Uterus (tissue), 4 donors: ENCODE results near the gene SKAP1. TPM values are rescaled to one million over a fixed set of nuclear protein-coding genes. Genes with fewer than 3 reads are reported as not detected.

Source experiments
- DNase-seq, 2 donors: peaks; one replicate each; pipeline ENCODE4 v3.0.0-alpha.2; 2019 to 2020
- H3K27ac ChIP-seq, 2 donors: fragments of 200-600 bp; sonication (generic); 1 replicate in 1 of 2; 2 replicates in 1 of 2; pipeline ENCODE4 v1.5.1; 2016 to 2018
- H3K27me3 ChIP-seq, 2 donors: fragments of 200-600 bp; sonication (generic); one replicate each; pipeline ENCODE4 v1.5.1; 2018 to 2019; ENCODE audit warnings: control low read depth in 1 of 2
- H3K36me3 ChIP-seq, 2 donors: fragments of 200-600 bp; sonication (generic); one replicate each; pipeline ENCODE4 v1.5.1; 2019; ENCODE audit warnings: control low read depth in 1 of 2
- H3K4me1 ChIP-seq, 2 donors: fragments of 200-600 bp; sonication (generic); one replicate each; pipeline ENCODE4 v1.5.1; 2018 to 2019; ENCODE audit warnings: control low read depth in 1 of 2
- H3K4me3 ChIP-seq, 2 donors: fragments of 200-600 bp; sonication (generic); 1 replicate in 1 of 2; 2 replicates in 1 of 2; pipeline ENCODE4 v1.5.1; 2018 to 2019; ENCODE audit warnings: mild to moderate bottlenecking in 1 of 2
- H3K9me3 ChIP-seq, 2 donors: fragments of 200-600 bp; sonication (generic); one replicate each; pipeline ENCODE4 v1.5.1; 2019; ENCODE audit warnings: control low read depth in 1 of 2
- CTCF ChIP-seq, 4 experiments: fragments of 200-600 bp in 2 of 4; fragments of 450-650 bp in 2 of 4; sonication (generic) in 2 of 4; IDR thresholded peaks; one replicate each; pipeline ENCODE4 v1.5.1; 2016 to 2019; ENCODE audit warnings: antibody characterized with exemption in 4 of 4, mild to moderate bottlenecking in 2 of 4, moderate library complexity in 1 of 4
- POLR2A ChIP-seq, 2 donors: fragments of 450-650 bp; IDR thresholded peaks; one replicate each; pipeline ENCODE4 v1.6.1; 2016; ENCODE audit warnings: antibody characterized with exemption in 2 of 2, mild to moderate bottlenecking in 1 of 2, moderate library complexity in 1 of 2
- intact Hi-C: fragments of 100-400 bp; cut with DNase I; formaldehyde crosslinking; loops from one replicate; pipeline ENCODE4 v1.15.1; 2023; ENCODE audit warnings: low total_unique reads
- total RNA-seq, 4 donors: library from RNA; depleted of rRNA in 3 of 4; stranded (reverse); fragments of >200 nt in 3 of 4; gene quantifications; one replicate each; pipeline versions ENCODE4 v1.1.0 to v1.2.4, GENCODE V29; 2014 to 2023
- donor health status: DM: yes; HTN: yes; CAD: no.

Gene SKAP1
- total RNA-seq, 4 donors from 2014 or later: 0.51 to 2.4 (median 1.9) TPM; not detected in 1

GRCh38 chr17:48328457-48328856, 101.6 kb downstream of the SKAP1 start:
- no peak overlapping the region for H3K27ac ChIP-seq
- H3K36me3 ChIP-seq: no peaks in the 10 kb centered on the region
- no peak for DNase-seq
- H3K27me3 ChIP-seq: peaks cover 0 to 16% of the 10 kb centered on the region in 2 donors
- no peak for TF ChIP-seq CTCF (IDR thresholded peaks at IDR 0.05)
- TF ChIP-seq POLR2A (IDR thresholded peaks at IDR 0.05): no peak
- no peak overlapping the region for H3K4me3 ChIP-seq
- H3K9me3 ChIP-seq: no peaks in the 10 kb centered on the region
- intact Hi-C loops: no loop called here
- no peaks in the 10 kb centered on the region for H3K4me1 ChIP-seq

- intact Hi-C loops: no loop called here
- H3K9me3 ChIP-seq: no peaks in the 10 kb centered on the region
- peaks cover 0 to 10% of the 10 kb centered on the region in 2 donors for H3K27me3 ChIP-seq
- H3K4me1 ChIP-seq: no peaks in the 10 kb centered on the region
- no peak overlapping the region for H3K27ac ChIP-seq
- DNase-seq: no peak
- H3K4me3 ChIP-seq: no peak overlapping the region
- H3K36me3 ChIP-seq: no peaks in the 10 kb centered on the region
- TF ChIP-seq POLR2A (IDR thresholded peaks at IDR 0.05) (no peak), CTCF (IDR thresholded peaks at IDR 0.05) (no peak)
These were observed 103.7 kb downstream of the SKAP1 start for GRCh38 chr17:48326310-48326709.

- H3K4me1 ChIP-seq: no peaks in the 10 kb centered on the region
- intact Hi-C loops: no loop called here
- H3K27ac ChIP-seq: no peak overlapping the region
- TF ChIP-seq CTCF (IDR thresholded peaks at IDR 0.05) (no peak), POLR2A (IDR thresholded peaks at IDR 0.05) (no peak)
- H3K4me3 ChIP-seq: no peak overlapping the region
- H3K36me3 ChIP-seq: no peaks in the 10 kb centered on the region
- H3K9me3 ChIP-seq: no peaks in the 10 kb centered on the region
- H3K27me3 ChIP-seq: no peaks in the 10 kb centered on the region
- no peak for DNase-seq
These were observed 108.0 kb downstream of the SKAP1 start for GRCh38 chr17:48322060-48322459.

- intact Hi-C loops: no loop called here
These were observed 112.3 kb downstream of the SKAP1 start for GRCh38 chr17:48317732-48318131.

GRCh38 chr17:48314716-48315115, 115.3 kb downstream of the SKAP1 start:
- intact Hi-C loops: no loop called here
- no peak for TF ChIP-seq CTCF (IDR thresholded peaks at IDR 0.05)
- TF ChIP-seq POLR2A (IDR thresholded peaks at IDR 0.05): no peak

More at GRCh38 chr17:48317732-48318131, 112.3 kb downstream of the SKAP1 start:
- H3K4me1 ChIP-seq: no peaks in the 10 kb centered on the region
- TF ChIP-seq CTCF (IDR thresholded peaks at IDR 0.05) (no peak), POLR2A (IDR thresholded peaks at IDR 0.05) (no peak)
- H3K9me3 ChIP-seq: no peaks in the 10 kb centered on the region
- H3K27me3 ChIP-seq: peaks cover 0 to 15% of the 10 kb centered on the region in 2 donors
- no peak for DNase-seq
- H3K4me3 ChIP-seq: no peak overlapping the region
- no peaks in the 10 kb centered on the region for H3K36me3 ChIP-seq
- H3K27ac ChIP-seq: no peak overlapping the region

More at GRCh38 chr17:48314716-48315115, 115.3 kb downstream of the SKAP1 start:
- H3K9me3 ChIP-seq: no peaks in the 10 kb centered on the region
- H3K27ac ChIP-seq: no peak overlapping the region
- H3K4me1 ChIP-seq: no peaks in the 10 kb centered on the region
- DNase-seq: no peak
- no peaks in the 10 kb centered on the region for H3K36me3 ChIP-seq
- peaks cover 0 to 40% of the 10 kb centered on the region in 2 donors for H3K27me3 ChIP-seq
- no peak overlapping the region for H3K4me3 ChIP-seq
